DOHH2 (cell line): Measurements from ENCODE around the gene MR1.

Source experiments
- EZH2phosphoT487 ChIP-seq: fragments of 200-600 bp; sonication (generic); IDR thresholded peaks from 2 replicates; pipeline ENCODE4 v1.6.1; 2017; ENCODE audit warnings: borderline replicate concordance, mild to moderate bottlenecking, antibody characterized with exemption, low read length, moderate library complexity, mixed read lengths
- TF ChIP-seq, protein P1 (sequence below): fragments of 200-600 bp; sonication (generic); IDR thresholded peaks from one replicate; pipeline ENCODE4 v1.5.1; 2014; ENCODE audit warnings: antibody characterized with exemption, mild to moderate bottlenecking, low read depth, low read length; ENCODE audit not compliant: poor library complexity, severe bottlenecking

DNA sequence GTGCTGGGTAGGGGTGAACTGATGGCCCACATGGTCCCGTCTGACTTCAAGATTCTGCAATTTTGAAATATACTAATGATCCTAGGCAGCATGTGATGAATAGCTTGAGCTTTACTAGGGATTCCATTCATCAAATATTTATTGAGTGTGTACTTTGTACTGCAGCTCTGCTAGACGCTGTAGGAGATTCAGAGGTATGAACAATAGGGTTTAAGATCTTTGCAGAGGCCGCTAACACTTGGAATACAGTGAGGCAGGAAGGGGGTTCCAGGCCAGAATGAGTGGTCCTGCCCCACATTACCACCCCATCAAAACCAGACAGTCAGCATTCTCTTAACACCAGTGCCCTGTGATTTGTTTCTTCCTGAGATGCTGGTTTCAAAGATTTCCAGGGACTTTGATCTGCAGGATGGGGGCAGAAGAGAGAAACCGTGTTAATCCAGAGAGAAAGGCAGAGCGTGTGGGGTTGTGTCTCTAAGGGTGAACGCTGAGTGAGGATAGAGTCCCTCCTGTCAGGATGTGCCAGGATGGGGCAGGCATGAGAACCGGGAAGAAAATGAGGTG lies 74.6 kb downstream of the MR1 start:
- TF ChIP-seq, protein P1, sequence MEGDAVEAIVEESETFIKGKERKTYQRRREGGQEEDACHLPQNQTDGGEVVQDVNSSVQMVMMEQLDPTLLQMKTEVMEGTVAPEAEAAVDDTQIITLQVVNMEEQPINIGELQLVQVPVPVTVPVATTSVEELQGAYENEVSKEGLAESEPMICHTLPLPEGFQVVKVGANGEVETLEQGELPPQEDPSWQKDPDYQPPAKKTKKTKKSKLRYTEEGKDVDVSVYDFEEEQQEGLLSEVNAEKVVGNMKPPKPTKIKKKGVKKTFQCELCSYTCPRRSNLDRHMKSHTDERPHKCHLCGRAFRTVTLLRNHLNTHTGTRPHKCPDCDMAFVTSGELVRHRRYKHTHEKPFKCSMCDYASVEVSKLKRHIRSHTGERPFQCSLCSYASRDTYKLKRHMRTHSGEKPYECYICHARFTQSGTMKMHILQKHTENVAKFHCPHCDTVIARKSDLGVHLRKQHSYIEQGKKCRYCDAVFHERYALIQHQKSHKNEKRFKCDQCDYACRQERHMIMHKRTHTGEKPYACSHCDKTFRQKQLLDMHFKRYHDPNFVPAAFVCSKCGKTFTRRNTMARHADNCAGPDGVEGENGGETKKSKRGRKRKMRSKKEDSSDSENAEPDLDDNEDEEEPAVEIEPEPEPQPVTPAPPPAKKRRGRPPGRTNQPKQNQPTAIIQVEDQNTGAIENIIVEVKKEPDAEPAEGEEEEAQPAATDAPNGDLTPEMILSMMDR, result no peak
- TF ChIP-seq EZH2phosphoT487, result no peak
